H1 (cell line): Measurements from ENCODE around the gene ABCD2. TPM values are rescaled to one million over a fixed set of nuclear protein-coding genes. Genes with fewer than 3 reads are reported as not detected.

ENCODE experiments used
- CTCF ChIA-PET: fragments of 300-600 bp; sonication (Branson Sonifier 250); formaldehyde crosslinking; loops from one replicate; lab custom pipeline; 2021; ENCODE audit not compliant: partially characterized antibody; lab: Charles Lee
- POLR2A ChIA-PET: fragments of 300-600 bp; sonication (Branson Sonifier 250); formaldehyde crosslinking; loops from one replicate; lab custom pipeline; 2021; ENCODE audit warnings: inconsistent platforms; ENCODE audit not compliant: partially characterized antibody; lab: Charles Lee
- DNase-seq, 2 experiments: peaks; one replicate each; pipeline versions ENCODE4 v3.0.0 to v3.0.0-alpha.2; 2010 to 2022; ENCODE audit warnings: low spot score in 2 of 2, low read depth in 1 of 2, mixed read lengths in 1 of 2
- FAIRE-seq: peaks from 2 replicates; lab custom pipeline; 2011; peaks lifted over from hg19 to GRCh38; lab: Jason Lieb, UNC
- H2AFZ ChIP-seq: 2 replicates; pipeline ENCODE4 v1.8.1; 2012; ENCODE audit warnings: low read length, inconsistent platforms
- H2AK5ac ChIP-seq: 2 replicates; pipeline ENCODE4 v1.6.1; 2013; ENCODE audit warnings: low read depth, low read length
- H2BK120ac ChIP-seq: replicated peaks from 2 replicates; pipeline ENCODE3; 2013; ENCODE audit warnings: low read depth, low read length, inconsistent platforms
- H2BK12ac ChIP-seq: 2 replicates; pipeline ENCODE4 v1.6.1; 2013; ENCODE audit warnings: low read depth, low read length
- H2BK15ac ChIP-seq: 2 replicates; pipeline ENCODE4 v1.6.1; 2013; ENCODE audit warnings: low read length
- H2BK20ac ChIP-seq: 2 replicates; pipeline ENCODE4 v1.6.1; 2013; ENCODE audit warnings: low read length
- H2BK5ac ChIP-seq: 2 replicates; pipeline ENCODE4 v1.6.1; 2013; ENCODE audit warnings: low read depth, low read length
- H3K14ac ChIP-seq: 2 replicates; pipeline ENCODE4 v1.6.1; 2013; ENCODE audit warnings: inconsistent platforms; ENCODE audit not compliant: insufficient read length
- H3K18ac ChIP-seq: 2 replicates; pipeline ENCODE4 v1.6.1; 2013; ENCODE audit warnings: low read length; ENCODE audit errors: extremely low read depth
- H3K23ac ChIP-seq: 2 replicates; pipeline ENCODE4 v1.6.1; 2013; ENCODE audit warnings: inconsistent platforms; ENCODE audit not compliant: insufficient read length
- H3K23me2 ChIP-seq: 2 replicates; pipeline ENCODE4 v1.6.1; 2013; ENCODE audit warnings: low read depth, low read length
- H3K27ac ChIP-seq: 2 replicates; pipeline ENCODE4 v1.6.1; 2011; ENCODE audit warnings: low read depth, low read length, inconsistent platforms
- H3K27me3 ChIP-seq, 4 experiments: replicated peaks in 1 of 4; 1 replicate in 1 of 4; 2 replicates in 3 of 4; pipeline versions ENCODE4 v1.6.1 to v1.8.1; 2011 to 2013; ENCODE audit warnings: low read length in 3 of 4, mild to moderate bottlenecking in 3 of 4, inconsistent platforms in 2 of 4, mixed read lengths in 2 of 4, moderate library complexity in 1 of 4; ENCODE audit not compliant: control insufficient read depth in 3 of 4, insufficient read depth in 3 of 4; ENCODE audit errors: extremely low read depth in 1 of 4
- H3K36me3 ChIP-seq, 4 experiments: 2 replicates each; pipeline versions ENCODE4 v1.6.1 to v1.8.1; 2011 to 2013; ENCODE audit warnings: mild to moderate bottlenecking in 4 of 4, low read length in 3 of 4, moderate library complexity in 2 of 4, control low read depth in 1 of 4, inconsistent platforms in 1 of 4; ENCODE audit not compliant: insufficient read depth in 4 of 4, control insufficient read depth in 2 of 4
- H3K4ac ChIP-seq: replicated peaks from 2 replicates; pipeline ENCODE3; 2013; ENCODE audit warnings: low read length, low read depth, mixed read lengths, inconsistent platforms; ENCODE audit not compliant: insufficient read length
- H3K4me1 ChIP-seq, 4 experiments: replicated peaks in 1 of 4; 1 replicate in 1 of 4; 2 replicates in 3 of 4; pipeline versions ENCODE4 v1.6.1 to v1.8.1; 2011 to 2013; ENCODE audit warnings: low read length in 3 of 4, inconsistent platforms in 2 of 4, mixed read lengths in 1 of 4; ENCODE audit not compliant: insufficient read depth in 4 of 4, control insufficient read depth in 3 of 4
- H3K4me2 ChIP-seq, 2 experiments: 2 replicates each; pipeline versions ENCODE4 v1.6.1 to v1.8.1; 2011 to 2013; ENCODE audit warnings: low read depth in 2 of 2, low read length in 2 of 2, control low read depth in 1 of 2, inconsistent platforms in 1 of 2, mild to moderate bottlenecking in 1 of 2; ENCODE audit not compliant: insufficient read depth in 1 of 2
- H3K4me3 ChIP-seq, 4 experiments: fragments of 200-600, 300-600 bp in 1 of 4; sonication (generic), shearing (Covaris generic), sonication (Bioruptor Twin) in 1 of 4; 2 replicates each; pipeline versions ENCODE4 v1.5.1 to v1.8.1; 2011 to 2016; ENCODE audit warnings: low read length in 4 of 4, low read depth in 3 of 4, control low read depth in 2 of 4, inconsistent platforms in 2 of 4, mild to moderate bottlenecking in 2 of 4, mixed read lengths in 1 of 4, moderate library complexity in 1 of 4; ENCODE audit not compliant: insufficient read depth in 2 of 4; ENCODE audit errors: extremely low read depth in 1 of 4
- H3K56ac ChIP-seq: replicated peaks from 2 replicates; pipeline ENCODE3; 2013; ENCODE audit warnings: low read depth, mild to moderate bottlenecking, mixed read lengths, low read length, inconsistent platforms; ENCODE audit not compliant: insufficient read length
- H3K79me1 ChIP-seq: 2 replicates; pipeline ENCODE4 v1.6.1; 2013; ENCODE audit warnings: low read depth, low read length, control low read depth
- H3K79me2 ChIP-seq, 2 experiments: 2 replicates each; pipeline versions ENCODE4 v1.6.1 to v1.8.1; 2012 to 2013; ENCODE audit warnings: low read length in 2 of 2, mild to moderate bottlenecking in 2 of 2, inconsistent platforms in 1 of 2; ENCODE audit not compliant: insufficient read depth in 2 of 2, control insufficient read depth in 1 of 2
- H3K9ac ChIP-seq, 4 experiments: replicated peaks in 1 of 4; 1 replicate in 1 of 4; 2 replicates in 3 of 4; pipeline versions ENCODE4 v1.6.1 to v1.8.1; 2011 to 2013; ENCODE audit warnings: low read depth in 3 of 4, low read length in 3 of 4, control low read depth in 2 of 4, mild to moderate bottlenecking in 2 of 4, moderate library complexity in 2 of 4, inconsistent platforms in 1 of 4; ENCODE audit errors: extremely low read depth in 1 of 4
- H3K9me3 ChIP-seq, 2 experiments: 2 replicates each; pipeline versions ENCODE4 v1.6.1 to v1.8.1; 2012 to 2013; ENCODE audit warnings: mild to moderate bottlenecking in 2 of 2, moderate library complexity in 2 of 2, control low read depth in 1 of 2, inconsistent platforms in 1 of 2, low read depth in 1 of 2, low read length in 1 of 2, mixed read lengths in 1 of 2; ENCODE audit not compliant: insufficient read depth in 2 of 2
- H4K20me1 ChIP-seq, 2 experiments: replicated peaks in 1 of 2; 2 replicates each; pipeline versions ENCODE3 to v1.8.1; 2011 to 2013; ENCODE audit warnings: inconsistent platforms in 2 of 2, low read length in 2 of 2, mild to moderate bottlenecking in 1 of 2; ENCODE audit not compliant: insufficient read depth in 2 of 2, control insufficient read depth in 1 of 2
- H4K5ac ChIP-seq: 2 replicates; pipeline ENCODE4 v1.6.1; 2013; ENCODE audit warnings: low read length, low read depth, mixed read lengths, inconsistent platforms; ENCODE audit not compliant: insufficient read length
- H4K8ac ChIP-seq: 2 replicates; pipeline ENCODE4 v1.8.0; 2013; ENCODE audit warnings: mild to moderate bottlenecking, moderate library complexity, low read length, inconsistent platforms; ENCODE audit not compliant: insufficient read depth; ENCODE audit errors: extremely low read depth
- H4K91ac ChIP-seq: replicated peaks from 2 replicates; pipeline ENCODE3; 2013; ENCODE audit warnings: low read length, mixed read lengths, inconsistent platforms; ENCODE audit not compliant: insufficient read length
- ATF3 ChIP-seq: IDR thresholded peaks from 2 replicates; pipeline ENCODE4 v1.6.1; 2011; ENCODE audit warnings: low read depth, mild to moderate bottlenecking, low read length; ENCODE audit not compliant: insufficient read depth
- CTCF ChIP-seq, 3 experiments: IDR thresholded peaks; 1 replicate in 2 of 3; 2 replicates in 1 of 3; pipeline versions ENCODE4 v1.5.1 to v1.6.1; 2011; ENCODE audit warnings: low read length in 3 of 3, mild to moderate bottlenecking in 3 of 3, inconsistent platforms in 2 of 3, low read depth in 1 of 3, moderate library complexity in 1 of 3; ENCODE audit not compliant: insufficient read depth in 1 of 3; ENCODE audit errors: control extremely low read depth in 1 of 3
- KDM4A ChIP-seq: IDR thresholded peaks from one replicate; pipeline ENCODE4 v1.7.1; 2012; ENCODE audit warnings: low read depth, mild to moderate bottlenecking, moderate library complexity, low read length, inconsistent platforms; ENCODE audit not compliant: severe bottlenecking
- POLR2A ChIP-seq, 2 experiments: IDR thresholded peaks; 1 replicate in 1 of 2; 2 replicates in 1 of 2; pipeline ENCODE4 v1.6.1; 2011; ENCODE audit warnings: low read depth in 2 of 2, low read length in 2 of 2, mild to moderate bottlenecking in 2 of 2; ENCODE audit errors: control extremely low read depth in 1 of 2
- RAD21 ChIP-seq, 2 experiments: IDR thresholded peaks in 1 of 2; conservative IDR thresholded peaks in 1 of 2; 2 replicates each; pipeline ENCODE4 v1.6.1; 2011; ENCODE audit warnings: low read depth in 2 of 2, low read length in 2 of 2, improper control_type of control experiment in 1 of 2, inconsistent platforms in 1 of 2, mild to moderate bottlenecking in 1 of 2, moderate library complexity in 1 of 2
- RFX5 ChIP-seq: IDR thresholded peaks from 2 replicates; pipeline ENCODE4 v1.6.1; 2011; ENCODE audit warnings: low read depth, low read length, improper control_type of control experiment, borderline replicate concordance
- RNF2 ChIP-seq: fragments of 200-900, 300-1000 bp; sonication (generic); IDR thresholded peaks from 2 replicates; pipeline ENCODE4 v1.7.1; 2016; ENCODE audit warnings: borderline replicate concordance, low read depth, mild to moderate bottlenecking, antibody characterized with exemption, low read length; ENCODE audit not compliant: poor library complexity, severe bottlenecking; ENCODE audit errors: missing control alignments
- SP1 ChIP-seq: IDR thresholded peaks from 2 replicates; pipeline ENCODE4 v1.6.1; 2011; ENCODE audit warnings: low read depth, low read length
- WGBS, 2 experiments: shearing (Covaris generic) in 1 of 2; methylation state at CpG; one replicate each; pipeline versions ENCODE4 v1.1.6 to v1.1.7; 2013 to 2015; ENCODE audit warnings: low lambda C conversion rate in 2 of 2, mixed read lengths in 2 of 2, inconsistent platforms in 1 of 2, low coverage in 1 of 2, missing lambda C conversion rate in 1 of 2; ENCODE audit not compliant: insufficient replicate concordance in 2 of 2, insufficient coverage in 1 of 2, insufficient read length in 1 of 2; ENCODE audit errors: extremely low coverage in 1 of 2, missing lambda C conversion rate in 1 of 2; 5-methylcytosine and 5-hydroxymethylcytosine counted together
- polyA plus RNA-seq, 7 experiments: library from polyadenylated mRNA; depleted of rRNA in 3 of 7; stranded (reverse) in 5 of 7; unstranded in 2 of 7; fragments of >200 nt in 5 of 7; fragments of 200-250 nt in 2 of 7; gene quantifications; 1 replicate in 5 of 7; 2 replicates in 1 of 7; 4 replicates in 1 of 7; pipeline versions ENCODE4 v1.2.1 to v1.2.3, GENCODE V29; 2011 to 2013; ENCODE audit warnings: missing spikeins in 2 of 7, mixed read lengths in 2 of 7
- total RNA-seq: library from RNA; stranded (reverse); fragmentation: NEBNext Ultra II Directional; extraction: Animal tissue kit (Norgen Biotek cat#: 25700); gene quantifications from 2 replicates; pipeline ENCODE4 v1.2.1, GENCODE V29; 2021

The ABCD2 gene
- total and polyA plus RNA-seq, 2 of the 8 experiments (the other 6 are each of a cell fraction or from before 2014, with no cell fraction given) = not detected

GRCh38 chr12:39626033-39626814, 6.6 kb upstream of the ABCD2 start:
- DNase-seq (peak in 1 of 2 experiments; percentile 55), FAIRE-seq (no peak)
- H3K9me3 ChIP-seq = no peaks in the 10 kb centered on the region
- no peak overlapping the region for H2BK12ac ChIP-seq
- no peak overlapping the region for H2AK5ac ChIP-seq
- H3K27me3 ChIP-seq = no peaks in the 10 kb centered on the region
- H3K4me3 ChIP-seq = no peak overlapping the region
- no peak overlapping the region for H2BK15ac ChIP-seq
- POLR2A ChIA-PET = no interaction called here
- no peak overlapping the region for H3K18ac ChIP-seq
- H3K79me1 ChIP-seq = no peaks in the 10 kb centered on the region
- no peak overlapping the region for H3K4me2 ChIP-seq
- CTCF ChIA-PET = interaction anchor here (0.8 to 1.5 kb wide), 7 partner anchors 52 to 482 kb away, joined by 3 to 6 read pairs (median 3); no protein-coding TSS in a partner anchor
- no peak overlapping the region for H3K27ac ChIP-seq
- no peaks in the 10 kb centered on the region for H3K79me2 ChIP-seq
- no peak overlapping the region for H3K9ac ChIP-seq
- H3K4me1 ChIP-seq = no peaks in the 10 kb centered on the region
- no peaks in the 10 kb centered on the region for H3K36me3 ChIP-seq
- no peak overlapping the region for H3K23ac ChIP-seq
- no peaks in the 10 kb centered on the region for H4K20me1 ChIP-seq
- H4K8ac ChIP-seq = no peak overlapping the region
- no peaks in the 10 kb centered on the region for H3K23me2 ChIP-seq
- 0 out of 2 replicates have a peak overlapping the region, but pooled peaks have one; percentile 27 for H2BK20ac ChIP-seq
- no peak overlapping the region for H2BK5ac ChIP-seq
- H3K56ac ChIP-seq = no peak overlapping the region
- no peak overlapping the region for H4K91ac ChIP-seq
- H3K4ac ChIP-seq = no peak overlapping the region
- no peak overlapping the region for H3K14ac ChIP-seq
- H2AFZ ChIP-seq = peak overlapping the region; percentile 82
- no peak overlapping the region for H2BK120ac ChIP-seq
- WGBS, 2 experiments = 81% methylated on average over 20 of the region's 20 CpGs; no CpG with 5 or more reads in 1 of the 2 experiments
- H4K5ac ChIP-seq = no peak overlapping the region
- TF ChIP-seq RNF2 (no peak), POLR2A (IDR thresholded peaks at IDR 0.05; ENCODE audit: control extremely low read depth in 1 of 2, low read depth in 2 of 2, low read length in 2 of 2) (no peak), CTCF (IDR thresholded peaks at IDR 0.05; ENCODE audit: control extremely low read depth in 1 of 3, insufficient read depth in 1 of 3, low read depth in 1 of 3, low read length in 3 of 3) (peak; percentile 20 to 49 (median 38)), KDM4A (no peak), RAD21 (IDR thresholded peaks at IDR 0.05 in 1 of 2, conservative IDR thresholded peaks at IDR 0.05 in 1 of 2; ENCODE audit: low read depth in 2 of 2, low read length in 2 of 2) (peak; percentile 30 to 61), ATF3 (no peak), RFX5 (no peak), SP1 (no peak)
